Esophagus squamous epithelium (tissue), 4 donors: ENCODE data around the gene ADPRHL1.

Source experiments
- POLR2A ChIP-seq, 4 donors: fragments of 450-650 bp; IDR thresholded peaks; one replicate each; pipeline ENCODE4 v1.6.1; 2017; ENCODE audit warnings: antibody characterized with exemption in 4 of 4, mild to moderate bottlenecking in 4 of 4, moderate library complexity in 3 of 4
- TF ChIP-seq, protein P1 (sequence below), 6 experiments: fragments of 450-650 bp in 4 of 6; fragments of 200-600 bp in 2 of 6; sonication (generic) in 2 of 6; IDR thresholded peaks; one replicate each; pipeline ENCODE4 v1.5.1; 2016 to 2019; ENCODE audit warnings: antibody characterized with exemption in 6 of 6, mild to moderate bottlenecking in 4 of 6, moderate library complexity in 4 of 6

DNA sequence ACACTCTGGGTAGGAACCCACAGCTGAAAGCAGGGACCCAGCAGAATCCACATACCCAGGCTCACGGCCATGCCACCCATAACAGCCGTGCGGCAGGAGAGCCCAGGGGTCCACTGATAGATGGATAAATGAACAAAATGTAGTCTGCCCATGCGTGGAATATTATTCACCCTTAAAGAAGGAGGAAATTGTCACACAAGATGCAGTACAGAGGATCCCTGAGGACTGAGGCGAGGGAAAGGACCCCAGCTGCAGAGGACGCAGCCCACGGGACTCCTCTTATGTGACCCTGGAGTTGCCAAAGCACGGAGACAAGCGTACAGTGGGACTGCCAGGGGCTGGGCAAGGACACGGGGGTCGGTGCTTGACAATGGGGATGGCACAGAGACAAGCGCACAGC, 100.0 kb downstream of the ADPRHL1 start:
- TF ChIP-seq POLR2A (IDR thresholded peaks at IDR 0.05) = no peak
- TF ChIP-seq, protein P1, sequence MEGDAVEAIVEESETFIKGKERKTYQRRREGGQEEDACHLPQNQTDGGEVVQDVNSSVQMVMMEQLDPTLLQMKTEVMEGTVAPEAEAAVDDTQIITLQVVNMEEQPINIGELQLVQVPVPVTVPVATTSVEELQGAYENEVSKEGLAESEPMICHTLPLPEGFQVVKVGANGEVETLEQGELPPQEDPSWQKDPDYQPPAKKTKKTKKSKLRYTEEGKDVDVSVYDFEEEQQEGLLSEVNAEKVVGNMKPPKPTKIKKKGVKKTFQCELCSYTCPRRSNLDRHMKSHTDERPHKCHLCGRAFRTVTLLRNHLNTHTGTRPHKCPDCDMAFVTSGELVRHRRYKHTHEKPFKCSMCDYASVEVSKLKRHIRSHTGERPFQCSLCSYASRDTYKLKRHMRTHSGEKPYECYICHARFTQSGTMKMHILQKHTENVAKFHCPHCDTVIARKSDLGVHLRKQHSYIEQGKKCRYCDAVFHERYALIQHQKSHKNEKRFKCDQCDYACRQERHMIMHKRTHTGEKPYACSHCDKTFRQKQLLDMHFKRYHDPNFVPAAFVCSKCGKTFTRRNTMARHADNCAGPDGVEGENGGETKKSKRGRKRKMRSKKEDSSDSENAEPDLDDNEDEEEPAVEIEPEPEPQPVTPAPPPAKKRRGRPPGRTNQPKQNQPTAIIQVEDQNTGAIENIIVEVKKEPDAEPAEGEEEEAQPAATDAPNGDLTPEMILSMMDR (IDR thresholded peaks at IDR 0.05) = no peak
